GM21526 (cell line): Measurements from ENCODE around the gene KIAA0930.
"Not testable (repeated sequence)": the region's sequence is repeated elsewhere in the genome, so short reads cannot be mapped to it uniquely, and the experiment has no call there.

ENCODE experiments used
- ATAC-seq: cut with Tn5 transposase; IDR thresholded peaks from one replicate; pipeline ENCODE4 v1.9.1; 2021; ENCODE audit warnings: moderate library complexity; ENCODE audit not compliant: unreplicated experiment, low FRiP score

KIAA0930 gene

GRCh38 chr22:45204819-45205218, 35.9 kb downstream of the KIAA0930 start:
- ATAC-seq: no peak

GRCh38 chr22:45204241-45204640, 36.5 kb downstream of the KIAA0930 start:
- ATAC-seq: no peak

- no peak for ATAC-seq
These were observed 37.3 kb downstream of the KIAA0930 start for GRCh38 chr22:45203150-45203951.

- no peak for ATAC-seq
These were observed 38.2 kb downstream of the KIAA0930 start for GRCh38 chr22:45202333-45203149.

- no peak for ATAC-seq
These were observed 38.9 kb downstream of the KIAA0930 start for GRCh38 chr22:45201678-45202332.

GRCh38 chr22:45200860-45201511, 39.7 kb downstream of the KIAA0930 start:
- no peak for ATAC-seq

- ATAC-seq: no peak
These were observed 40.5 kb downstream of the KIAA0930 start for GRCh38 chr22:45200230-45200629.

GRCh38 chr22:45199723-45200122, 41.0 kb downstream of the KIAA0930 start:
- ATAC-seq: no peak

GRCh38 chr22:45198463-45198795, 42.3 kb downstream of the KIAA0930 start:
- no peak for ATAC-seq

- ATAC-seq: no peak
These were observed 42.9 kb downstream of the KIAA0930 start for GRCh38 chr22:45197606-45198462.

- ATAC-seq: no peak
These were observed 43.6 kb downstream of the KIAA0930 start for GRCh38 chr22:45196926-45197605.

- no peak for ATAC-seq
These were observed 44.4 kb downstream of the KIAA0930 start for GRCh38 chr22:45196308-45196707.

GRCh38 chr22:45195616-45196015, 45.1 kb downstream of the KIAA0930 start:
- ATAC-seq: no peak

GRCh38 chr22:45194686-45195085, 46.0 kb downstream of the KIAA0930 start:
- ATAC-seq: no peak

- ATAC-seq: no peak
These were observed 48.0 kb downstream of the KIAA0930 start for GRCh38 chr22:45192701-45193187.

- not testable (repeated sequence) for ATAC-seq
These were observed 48.9 kb downstream of the KIAA0930 start for GRCh38 chr22:45191746-45192145.

GRCh38 chr22:45190202-45190872, 50.4 kb downstream of the KIAA0930 start:
- no peak for ATAC-seq

- ATAC-seq: no peak
These were observed 51.9 kb downstream of the KIAA0930 start for GRCh38 chr22:45188779-45189178.

GRCh38 chr22:45187891-45188290, 52.8 kb downstream of the KIAA0930 start:
- ATAC-seq: no peak
